Activated B cell treated with CpG ODN at 0.5 μM for 24 hours (primary cell): ENCODE measurements around the gene BCAM. TPM values are rescaled to one million over a fixed set of nuclear protein-coding genes. Genes with fewer than 3 reads are reported as not detected.
"Not testable (repeated sequence)": the region's sequence is repeated elsewhere in the genome, so short reads cannot be mapped to it uniquely, and the experiment has no call there.

ENCODE experiments used
- ATAC-seq: fragments of 200-7000 bp; cut with Tn5 transposase; one replicate; pipeline ENCODE4 v1.10.0; 2021; ENCODE audit warnings: low read depth, mild to moderate bottlenecking, moderate library complexity
- CTCF ChIA-PET: fragments of 350-600 bp; sonication (Branson Sonifier 250); formaldehyde crosslinking; loops from one replicate; lab custom pipeline; 2021; ENCODE audit warnings: antibody characterized with exemption; lab: Charles Lee
- POLR2A ChIA-PET: fragments of 350-600 bp; sonication (Branson Sonifier 250); formaldehyde crosslinking; loops from one replicate; lab custom pipeline; 2021; ENCODE audit warnings: antibody characterized with exemption; lab: Charles Lee
- DNase-seq: peaks from one replicate; pipeline ENCODE4 v3.0.0; 2022
- H3K27ac Mint-ChIP-seq: one replicate; pipeline ENCODE4 v1.8.0; 2020; ENCODE audit warnings: mixed read lengths
- H3K27me3 Mint-ChIP-seq: one replicate; pipeline ENCODE4 v1.8.0; 2021; ENCODE audit warnings: mixed read lengths
- H3K36me3 Mint-ChIP-seq: one replicate; pipeline ENCODE4 v1.8.0; 2021; ENCODE audit warnings: low read depth, mixed read lengths
- H3K4me1 Mint-ChIP-seq: one replicate; pipeline ENCODE4 v1.8.0; 2021; ENCODE audit warnings: mixed read lengths
- H3K4me3 Mint-ChIP-seq: one replicate; pipeline ENCODE4 v1.8.0; 2020; ENCODE audit warnings: mild to moderate bottlenecking, mixed read lengths
- H3K9me3 Mint-ChIP-seq: one replicate; pipeline ENCODE4 v1.8.0; 2020; ENCODE audit warnings: mixed read lengths
- intact Hi-C: fragments of 100-400 bp; cut with micrococcal nuclease; formaldehyde crosslinking; loops from one replicate; pipeline ENCODE4 v1.15.1; 2024
- total RNA-seq: library from RNA; stranded (reverse); gene quantifications from 2 replicates; pipeline ENCODE4 v1.2.3, GENCODE V29; 2022
- TF ChIP-seq, protein P1 (sequence below): fragments of 200-600 bp; IDR thresholded peaks from one replicate; pipeline ENCODE4 v1.8.0; 2022; ENCODE audit warnings: antibody characterized with exemption, mild to moderate bottlenecking

Gene BCAM
- total RNA-seq, 1 donor from 2014 or later, result not detected

DNA sequence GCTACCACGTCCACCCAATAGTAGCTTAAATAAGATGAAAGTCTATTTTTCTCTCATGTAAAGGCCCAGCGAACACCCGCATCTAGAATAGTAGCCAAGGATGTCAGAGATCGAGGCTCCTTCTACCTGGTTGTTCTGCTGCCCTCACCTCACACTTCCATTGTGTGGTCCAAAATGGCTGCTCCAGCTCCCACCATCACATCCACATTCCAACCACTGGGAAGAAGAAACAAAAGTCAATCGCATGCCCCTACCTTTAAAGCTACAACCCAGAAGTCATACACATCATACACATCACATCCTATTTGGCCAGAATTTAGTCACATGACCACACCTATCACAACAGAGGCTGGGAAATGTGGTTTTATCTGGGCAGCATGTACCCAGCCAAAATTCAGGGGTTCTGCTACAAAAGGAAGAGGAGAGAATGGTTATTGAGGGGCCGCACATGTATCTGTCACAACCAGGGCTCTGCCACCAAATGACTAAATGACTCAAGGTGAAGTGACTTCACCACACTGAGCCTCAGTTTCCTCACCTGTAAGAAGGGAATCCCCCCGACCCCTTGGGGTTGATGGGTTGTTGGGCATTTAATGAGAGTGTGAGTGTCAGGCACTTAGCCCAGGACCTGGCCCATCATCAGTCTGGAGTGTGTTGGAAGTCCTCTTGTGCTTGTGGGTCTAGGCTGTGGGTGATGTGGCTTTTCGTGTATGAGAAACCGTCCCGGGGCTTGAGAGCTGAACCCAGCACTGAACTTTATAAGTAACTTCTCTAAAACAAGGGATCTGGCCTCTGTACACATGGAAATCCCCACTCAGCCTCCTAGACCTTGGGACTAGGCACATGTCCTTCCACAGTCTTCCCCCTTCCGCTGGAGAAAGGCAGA lies 41.4 kb upstream of the BCAM start:
- H3K4me3 Mint-ChIP-seq, result no peak overlapping the region
- TF ChIP-seq, protein P1, sequence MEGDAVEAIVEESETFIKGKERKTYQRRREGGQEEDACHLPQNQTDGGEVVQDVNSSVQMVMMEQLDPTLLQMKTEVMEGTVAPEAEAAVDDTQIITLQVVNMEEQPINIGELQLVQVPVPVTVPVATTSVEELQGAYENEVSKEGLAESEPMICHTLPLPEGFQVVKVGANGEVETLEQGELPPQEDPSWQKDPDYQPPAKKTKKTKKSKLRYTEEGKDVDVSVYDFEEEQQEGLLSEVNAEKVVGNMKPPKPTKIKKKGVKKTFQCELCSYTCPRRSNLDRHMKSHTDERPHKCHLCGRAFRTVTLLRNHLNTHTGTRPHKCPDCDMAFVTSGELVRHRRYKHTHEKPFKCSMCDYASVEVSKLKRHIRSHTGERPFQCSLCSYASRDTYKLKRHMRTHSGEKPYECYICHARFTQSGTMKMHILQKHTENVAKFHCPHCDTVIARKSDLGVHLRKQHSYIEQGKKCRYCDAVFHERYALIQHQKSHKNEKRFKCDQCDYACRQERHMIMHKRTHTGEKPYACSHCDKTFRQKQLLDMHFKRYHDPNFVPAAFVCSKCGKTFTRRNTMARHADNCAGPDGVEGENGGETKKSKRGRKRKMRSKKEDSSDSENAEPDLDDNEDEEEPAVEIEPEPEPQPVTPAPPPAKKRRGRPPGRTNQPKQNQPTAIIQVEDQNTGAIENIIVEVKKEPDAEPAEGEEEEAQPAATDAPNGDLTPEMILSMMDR, result no peak
- intact Hi-C loops, result no loop called here
- peaks cover 3% of the 10 kb centered on the region for H3K9me3 Mint-ChIP-seq
- peak overlapping the region; percentile 63 for H3K27ac Mint-ChIP-seq
- no peaks in the 10 kb centered on the region for H3K27me3 Mint-ChIP-seq
- ATAC-seq (no peak), DNase-seq (no peak)
- ChIA-PET CTCF (interaction anchor here (1.1 to 4.7 kb wide), 5 partner anchors 13 to 113 kb away, joined by 3 to 29 read pairs (median 5); no protein-coding TSS in a partner anchor), POLR2A (interaction anchor here (1.9 to 10.4 kb wide), 2 partner anchors 14 to 45 kb away, joined by 7 to 283 read pairs; partner anchors contain the start of gene BCL3)
- H3K4me1 Mint-ChIP-seq, result peaks cover 38% of the 10 kb centered on the region
- H3K36me3 Mint-ChIP-seq, result no peaks in the 10 kb centered on the region

GRCh38 chr19:44770550-44771257 lies 38.2 kb upstream of the BCAM start:
- TF ChIP-seq, protein P1, result no peak
- intact Hi-C loops, result loop anchor here (1.0 to 5.0 kb wide), 8 partner anchors 17 to 182 kb away; partner anchors contain the start of gene BCL3
- no peaks in the 10 kb centered on the region for H3K36me3 Mint-ChIP-seq
- ATAC-seq, result peak; percentile 100
- H3K27ac Mint-ChIP-seq, result peak overlapping the region; percentile 86
- ChIA-PET CTCF (interaction anchor here (0.6 to 6.3 kb wide), 19 partner anchors 13 to 669 kb away, joined by 3 to 359 read pairs (median 4); partner anchors contain the start of genes BCL3 and CLASRP), POLR2A (interaction anchor here (0.5 to 10.4 kb wide), 30 partner anchors 9 to 1949 kb away, joined by 3 to 283 read pairs (median 5); partner anchors contain the start of genes BCL3, PPP1R37, TOMM40 and ZNF180)
- peak; percentile 97 for DNase-seq
- peaks cover 3% of the 10 kb centered on the region for H3K9me3 Mint-ChIP-seq
- H3K27me3 Mint-ChIP-seq, result no peaks in the 10 kb centered on the region
- H3K4me1 Mint-ChIP-seq, result peaks cover 30% of the 10 kb centered on the region
- H3K4me3 Mint-ChIP-seq, result peak overlapping the region; percentile 73

- intact Hi-C loops, result loop anchor here (5.0 kb wide), 1 partner anchor 180 kb away; no protein-coding TSS in a partner anchor
- not testable (repeated sequence) for H3K9me3 Mint-ChIP-seq, DNase-seq, H3K27ac Mint-ChIP-seq, H3K4me3 Mint-ChIP-seq, H3K36me3 Mint-ChIP-seq, ATAC-seq, H3K27me3 Mint-ChIP-seq
- CTCF ChIA-PET, result interaction anchor here (0.8 to 6.3 kb wide), 7 partner anchors 12 to 118 kb away, joined by 3 to 359 read pairs (median 16); partner anchors contain the start of gene BCL3
- POLR2A ChIA-PET, result interaction anchor here (3.3 kb wide), 1 partner anchor 49 kb away, joined by 89 read pairs; no protein-coding TSS in a partner anchor
- peaks cover 30% of the 10 kb centered on the region for H3K4me1 Mint-ChIP-seq
Observed at GRCh38 chr19:44772144-44772543, 36.8 kb upstream of the BCAM start.

GRCh38 chr19:44772959-44773358 lies 35.9 kb upstream of the BCAM start:
- Mint-ChIP-seq H3K36me3 (no peaks in the 10 kb centered on the region), H3K27me3 (peaks cover 3% of the 10 kb centered on the region), H3K27ac (no peak overlapping the region), H3K4me3 (no peak overlapping the region), H3K9me3 (peaks cover 3% of the 10 kb centered on the region), H3K4me1 (peaks cover 23% of the 10 kb centered on the region)
- CTCF ChIA-PET, result interaction anchor here (2.9 to 6.3 kb wide), 2 partner anchors 48 to 118 kb away, joined by 16 to 359 read pairs; no protein-coding TSS in a partner anchor
- DNase-seq (no peak), ATAC-seq (no peak)
- intact Hi-C loops, result loop anchor here (5.0 kb wide), 1 partner anchor 179 kb away; no protein-coding TSS in a partner anchor
- POLR2A ChIA-PET, result interaction anchor here (0.6 kb wide), 1 partner anchor 34 kb away, joined by 7 read pairs; no protein-coding TSS in a partner anchor
- TF ChIP-seq, protein P1, result no peak

DNA sequence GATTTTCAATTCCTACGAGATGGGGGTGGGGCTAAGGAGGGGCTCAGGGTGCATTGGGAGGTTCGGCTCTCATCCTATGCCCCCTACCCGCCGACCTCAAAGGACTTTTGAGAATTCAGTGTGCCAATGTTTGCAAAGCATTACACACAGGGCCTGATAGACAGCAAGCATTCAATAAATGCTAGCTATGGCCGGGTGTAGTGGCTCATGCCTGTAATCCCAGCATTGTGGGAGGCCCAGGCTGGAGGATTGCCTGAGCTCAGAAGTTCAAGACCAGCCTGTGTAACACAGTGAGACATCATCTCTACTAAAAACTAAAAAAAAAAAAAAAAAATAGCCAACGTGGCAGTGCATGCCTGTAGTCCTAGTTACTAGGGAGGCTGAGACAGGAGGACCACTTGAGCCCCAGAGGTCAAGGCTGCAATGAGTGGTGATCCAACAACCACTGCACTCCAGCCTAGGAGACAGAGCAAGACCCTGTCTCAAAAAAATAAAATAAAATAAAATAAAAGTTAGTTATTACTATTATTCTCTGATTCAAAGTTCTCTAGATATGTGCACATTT lies 33.1 kb upstream of the BCAM start:
- CTCF ChIA-PET, result interaction anchor here (6.3 kb wide), 1 partner anchor 51 kb away, joined by 359 read pairs; no protein-coding TSS in a partner anchor
- Mint-ChIP-seq H3K4me3 (no peak overlapping the region), H3K27ac (no peak overlapping the region), H3K4me1 (peaks cover 3% of the 10 kb centered on the region), H3K36me3 (no peaks in the 10 kb centered on the region), H3K9me3 (no peaks in the 10 kb centered on the region), H3K27me3 (peaks cover 6% of the 10 kb centered on the region)
- intact Hi-C loops, result no loop called here
- DNase-seq, result no peak
- ATAC-seq, result no peak
- POLR2A ChIA-PET, result no interaction called here
- TF ChIP-seq, protein P1, result no peak
